NK-92 treated with Interleukin-12 subunit alpha and Interleukin-12 subunit beta, amount 100 ng/mL, for 24 hours (cell line): Measurements from ENCODE around the gene IL15.
"Not testable (repeated sequence)": the region's sequence is repeated elsewhere in the genome, so short reads cannot be mapped to it uniquely, and the experiment has no call there.

Experiments used
- DNase-seq: peaks from one replicate; lab custom pipeline; 2025; lab: John Stamatoyannopoulos, UW

Gene IL15

GRCh38 chr4:141703497-141703896, 67.1 kb downstream of the IL15 start:
- DNase-seq: no peak

GRCh38 chr4:141705048-141705746, 68.8 kb downstream of the IL15 start:
- no peak for DNase-seq

GRCh38 chr4:141705747-141706377, 69.5 kb downstream of the IL15 start:
- no peak for DNase-seq

DNA sequence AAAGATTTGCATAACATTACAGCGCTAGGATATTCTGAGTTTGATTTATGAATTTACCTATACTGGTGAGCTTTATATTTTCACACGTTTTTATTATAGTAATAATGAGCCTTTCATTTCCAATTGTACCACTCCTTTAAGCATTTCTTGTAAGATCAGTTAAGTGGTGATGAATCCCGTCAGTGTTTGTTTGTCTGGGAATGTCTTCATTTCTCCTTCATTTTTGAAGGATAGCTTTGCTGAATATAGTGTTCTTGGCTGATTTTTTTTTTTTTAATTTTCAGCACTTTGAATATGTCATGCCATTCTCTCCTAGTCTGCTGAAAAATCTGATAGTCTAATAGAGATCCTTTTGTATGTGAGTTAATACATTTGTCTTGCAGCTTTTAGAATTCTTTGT, 70.1 kb downstream of the IL15 start:
- DNase-seq: no peak

GRCh38 chr4:141711211-141711610, 74.8 kb downstream of the IL15 start:
- DNase-seq: no peak

DNA sequence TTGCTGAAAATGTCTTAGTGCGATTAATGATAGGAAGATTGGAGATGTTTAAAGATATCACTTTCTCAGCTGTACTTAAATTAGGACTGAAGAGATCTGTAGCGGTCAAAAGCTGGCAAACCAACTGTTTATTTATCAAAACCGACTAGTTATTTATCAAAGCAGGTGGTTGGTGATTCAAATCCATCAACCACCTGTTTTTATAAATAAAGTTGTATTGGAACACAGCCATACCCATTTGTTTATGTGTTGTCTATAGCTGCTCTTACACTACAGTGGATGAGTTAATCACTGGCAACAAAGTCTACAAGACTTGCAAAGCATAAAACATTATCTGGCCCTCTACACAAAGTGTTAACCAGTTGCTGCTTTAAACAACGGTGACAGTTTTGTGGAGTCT, 76.8 kb downstream of the IL15 start:
- no peak for DNase-seq

- DNase-seq: no peak
These were observed 77.5 kb downstream of the IL15 start for GRCh38 chr4:141713771-141714445.

DNA sequence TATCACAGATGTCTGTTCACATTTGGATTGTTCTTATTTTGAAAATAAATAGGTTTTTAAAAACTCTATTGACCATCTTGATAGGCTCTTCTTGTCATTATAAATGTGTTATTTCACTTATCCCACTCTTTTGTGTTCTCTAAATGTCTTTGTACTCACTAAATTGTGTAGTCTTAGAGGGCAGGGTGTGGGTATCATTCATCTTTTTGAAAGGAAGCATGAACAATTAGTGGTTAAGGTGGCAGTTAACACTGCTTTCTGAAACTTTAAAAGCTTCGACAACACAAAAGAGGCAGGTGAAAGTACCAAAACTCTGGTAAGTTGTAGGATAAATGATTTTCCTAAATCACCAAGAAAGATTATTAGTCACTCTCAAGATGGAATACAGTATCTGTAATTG, 83.2 kb downstream of the IL15 start:
- DNase-seq: no peak

GRCh38 chr4:141721174-141721573, 84.8 kb downstream of the IL15 start:
- no peak for DNase-seq

DNA sequence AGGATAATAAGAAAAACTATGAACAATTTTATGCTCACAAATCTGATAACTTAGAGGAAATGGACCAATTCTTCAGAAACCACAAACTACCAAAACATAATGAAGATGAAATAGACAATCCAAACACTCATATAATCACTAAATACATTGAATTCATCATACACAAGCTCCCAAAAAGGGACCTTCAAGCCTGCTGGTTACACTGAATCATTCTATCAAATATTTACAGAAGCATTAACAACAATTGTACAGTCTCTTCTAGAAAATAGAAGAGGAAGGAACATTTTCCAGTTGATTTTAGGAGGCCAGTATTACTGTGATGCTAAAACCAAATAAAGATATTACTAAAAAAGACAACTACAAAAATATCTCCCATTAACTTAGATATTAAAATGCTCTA, 88.3 kb downstream of the IL15 start:
- no peak for DNase-seq

GRCh38 chr4:141727420-141727819, 91.0 kb downstream of the IL15 start:
- DNase-seq: no peak

DNA sequence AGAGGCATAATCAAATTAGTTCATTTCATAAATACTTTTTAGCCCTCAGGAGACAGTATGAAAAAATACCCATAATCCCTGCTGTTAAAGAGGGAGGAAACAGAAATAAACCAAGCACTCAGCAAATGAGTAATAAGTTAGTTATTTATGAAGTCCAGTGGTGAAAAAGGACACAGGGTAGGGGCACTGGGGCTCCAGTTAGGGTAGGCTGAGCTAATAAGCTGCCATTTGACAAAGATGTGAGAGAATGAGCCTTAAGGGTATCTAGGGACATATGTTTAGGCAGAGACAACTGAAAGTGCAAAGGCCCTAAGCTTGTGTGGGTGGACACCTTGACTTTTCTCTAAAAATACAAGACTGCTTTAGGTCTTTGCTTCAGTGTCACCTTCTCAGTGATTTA, 94.4 kb downstream of the IL15 start:
- DNase-seq: no peak

DNA sequence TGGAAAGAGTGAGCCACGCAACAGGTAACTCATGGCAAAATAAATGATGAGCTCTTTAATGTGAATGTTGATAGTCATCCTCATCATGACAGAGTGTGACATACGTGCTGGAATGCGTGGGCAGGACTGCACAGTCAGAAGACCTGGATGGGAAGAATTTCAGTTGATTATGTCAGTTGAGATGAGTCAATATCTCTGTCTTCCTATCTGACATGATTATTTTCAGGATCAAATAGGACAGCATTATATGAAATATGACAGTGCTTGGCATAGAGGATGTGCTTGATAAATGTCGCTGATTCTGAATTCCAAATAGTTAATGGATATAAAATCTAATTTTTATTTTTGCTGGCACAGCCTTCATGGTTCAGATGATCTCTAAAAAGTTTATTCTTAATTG, 95.1 kb downstream of the IL15 start:
- no peak for DNase-seq

- DNase-seq: no peak
These were observed 103.3 kb downstream of the IL15 start for GRCh38 chr4:141739636-141740035.

- DNase-seq: no peak
These were observed 109.6 kb downstream of the IL15 start for GRCh38 chr4:141746026-141746425.

DNA sequence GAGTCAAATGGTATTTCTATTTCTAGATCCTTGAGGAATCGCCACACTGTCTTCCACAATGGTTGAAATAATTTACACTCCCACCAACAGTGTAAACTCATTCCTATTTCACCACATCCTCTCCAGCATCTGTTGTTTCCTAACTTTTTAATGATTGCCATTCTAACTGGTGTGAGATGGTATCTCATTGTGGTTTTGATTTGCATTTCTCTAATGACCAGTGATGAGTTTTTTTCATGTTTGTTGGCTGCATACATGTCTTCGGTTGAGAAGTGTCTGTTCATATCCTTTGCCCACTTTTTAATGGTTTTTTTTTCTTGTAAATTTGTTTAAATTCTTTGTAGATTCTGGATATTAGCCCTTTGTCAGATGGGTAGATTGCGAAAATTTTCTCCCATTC, 115.4 kb downstream of the IL15 start:
- DNase-seq: not testable (repeated sequence)

- DNase-seq: peak; percentile 1
These were observed 120.9 kb downstream of the IL15 start for GRCh38 chr4:141757287-141757686.

DNA sequence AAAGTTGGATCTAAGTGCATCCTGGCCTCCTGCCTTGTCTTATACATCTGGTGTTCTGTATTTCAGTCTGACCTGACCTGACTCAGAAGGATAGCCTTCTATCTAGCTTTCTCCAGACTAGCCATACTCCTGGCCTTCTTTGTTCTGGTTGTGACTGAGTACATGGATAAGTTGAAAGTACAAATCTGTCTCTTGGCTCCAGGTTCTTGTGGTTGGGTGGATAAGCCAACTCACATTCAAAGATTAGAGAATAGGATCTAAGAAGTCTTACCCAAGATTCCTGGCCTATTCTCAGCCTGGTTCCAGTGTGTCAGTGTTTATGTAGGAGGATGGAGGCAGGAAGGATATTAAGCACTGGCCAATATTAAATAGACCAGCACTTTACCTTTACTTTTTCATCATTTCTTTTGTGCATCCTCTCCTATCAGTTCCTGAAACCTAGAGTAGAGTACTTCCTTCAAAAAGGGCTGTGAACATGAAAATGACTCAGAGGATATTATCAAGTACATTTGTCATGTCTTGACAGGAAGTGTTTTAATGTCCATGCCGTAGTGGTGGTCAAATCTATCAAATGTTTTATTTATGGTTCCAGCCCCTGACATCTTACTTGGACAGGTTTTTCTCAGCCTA, 123.5 kb downstream of the IL15 start:
- DNase-seq: no peak

GRCh38 chr4:141761926-141762325, 125.5 kb downstream of the IL15 start:
- no peak for DNase-seq

- DNase-seq: no peak
These were observed 127.0 kb downstream of the IL15 start for GRCh38 chr4:141763374-141763773.

DNA sequence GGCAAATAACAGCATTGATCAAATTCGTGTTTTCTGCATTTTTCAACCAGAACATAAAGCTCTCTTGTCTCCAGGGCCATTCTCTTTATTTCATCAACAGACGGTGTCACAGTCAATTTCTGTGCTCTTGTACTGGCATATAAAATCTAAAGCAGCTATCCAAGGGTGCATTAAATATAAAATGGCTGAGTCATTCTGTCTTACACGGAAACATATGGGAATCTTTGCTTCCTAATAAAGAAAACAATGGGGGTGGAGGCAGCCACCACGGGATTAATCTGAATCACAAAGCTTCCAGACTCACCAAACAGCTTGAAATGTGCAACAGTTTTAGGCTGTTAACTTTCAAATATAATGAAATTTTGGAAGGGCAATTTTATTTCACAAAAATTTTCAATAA, 132.6 kb downstream of the IL15 start:
- DNase-seq: no peak

GRCh38 chr4:141771889-141772830, 135.8 kb downstream of the IL15 start:
- peak; percentile 0 for DNase-seq
